ENCODE results near the gene LCE5A.
"Not testable (repeated sequence)": the region's sequence is repeated elsewhere in the genome, so short reads cannot be mapped to it uniquely, and the experiment has no call there.

Gene LCE5A

GRCh38 chr1:152510503-152510902 lies at the start of gene LCE5A:
Gene LCE5A, plus strand, starts transcription at chr1:152510803. Its CDS starts 732 bp downstream, at chr1:152511535.
- DNase-seq (ENCODE audit: low read depth), result no peak

- DNase-seq (ENCODE audit: low read depth), result peak; percentile 35
Measured at GRCh38 chr1:152461544-152461943, 49.1 kb upstream of the LCE5A start.

- DNase-seq (ENCODE audit: low read depth), result no peak
Measured at GRCh38 chr1:152462636-152463035, 48.0 kb upstream of the LCE5A start.

GRCh38 chr1:152466217-152466616 lies 44.4 kb upstream of the LCE5A start:
- DNase-seq (ENCODE audit: low read depth), result no peak

- no peak for DNase-seq (ENCODE audit: low read depth)
Measured at GRCh38 chr1:152473887-152474537, 36.6 kb upstream of the LCE5A start.

- DNase-seq (ENCODE audit: low read depth), result peak; percentile 56
Measured at GRCh38 chr1:152479792-152480595, 30.6 kb upstream of the LCE5A start.

GRCh38 chr1:152481869-152482664 lies 28.5 kb upstream of the LCE5A start:
- no peak for DNase-seq (ENCODE audit: low read depth)

GRCh38 chr1:152486400-152487006 lies 24.1 kb upstream of the LCE5A start:
- DNase-seq (ENCODE audit: low read depth), result no peak

GRCh38 chr1:152487871-152488270 lies 22.7 kb upstream of the LCE5A start:
- DNase-seq (ENCODE audit: low read depth), result no peak

- not testable (repeated sequence) for DNase-seq (ENCODE audit: low read depth)
Measured at GRCh38 chr1:152491537-152491936, 19.1 kb upstream of the LCE5A start.

- no peak for DNase-seq (ENCODE audit: low read depth)
Measured at GRCh38 chr1:152495066-152495675, 15.4 kb upstream of the LCE5A start.

GRCh38 chr1:152497273-152497672 lies 13.3 kb upstream of the LCE5A start:
- no peak for DNase-seq (ENCODE audit: low read depth)

- DNase-seq (ENCODE audit: low read depth), result no peak
Measured at GRCh38 chr1:152501704-152502103, 8.9 kb upstream of the LCE5A start.

- DNase-seq (ENCODE audit: low read depth), result no peak
Measured at GRCh38 chr1:152502496-152503180, 8.0 kb upstream of the LCE5A start.

- DNase-seq (ENCODE audit: low read depth), result no peak
Measured at GRCh38 chr1:152505083-152505482, 5.5 kb upstream of the LCE5A start.

GRCh38 chr1:152506899-152507498 lies 3.6 kb upstream of the LCE5A start:
- DNase-seq (ENCODE audit: low read depth), result no peak

GRCh38 chr1:152511596-152511995 lies 993 bp downstream of the LCE5A start:
- DNase-seq (ENCODE audit: low read depth), result no peak

GRCh38 chr1:152513081-152513480 lies 2.5 kb downstream of the LCE5A start:
- no peak for DNase-seq (ENCODE audit: low read depth)

GRCh38 chr1:152514715-152515433 lies 4.3 kb downstream of the LCE5A start:
- no peak for DNase-seq (ENCODE audit: low read depth)

- DNase-seq (ENCODE audit: low read depth), result no peak
Measured at GRCh38 chr1:152515434-152515783, 4.8 kb downstream of the LCE5A start.
